ENCODE results near the gene CRB1.

The CRB1 gene

GRCh38 chr1:197307551-197307950 lies 39.5 kb downstream of the CRB1 start:
- Histone ChIP-seq H3K4me3 (ENCODE audit: low read depth, low read length) (no peak overlapping the region), H3K9me3 (ENCODE audit: control insufficient read depth, insufficient read depth, low read depth, low read length) (no peaks in the 10 kb centered on the region), H3K36me3 (ENCODE audit: control insufficient read depth in 2 of 2, insufficient read depth in 1 of 2, low read length in 2 of 2) (no peaks in the 10 kb centered on the region), H3K27ac (ENCODE audit: extremely low read depth, low read depth, low read length) (no peak overlapping the region), H3K4me1 (ENCODE audit: control insufficient read depth, insufficient read depth, low read length) (no peaks in the 10 kb centered on the region)
- CTCF ChIA-PET, result interaction anchor here (0.8 kb wide), 1 partner anchor 37 kb away, joined by 3 read pairs; no protein-coding TSS in a partner anchor
- no peak for TF ChIP-seq KLF8 (tag by site-specific recombination; IDR thresholded peaks at IDR 0.05)
- TF ChIP-seq ZNF830 (tag by site-specific recombination; IDR thresholded peaks at IDR 0.05; ENCODE audit: low read depth), result no peak
- no peak for TF ChIP-seq ZNF2 (tag by site-specific recombination; IDR thresholded peaks at IDR 0.05)
- TF ChIP-seq ZBTB7A (tag by site-specific recombination; IDR thresholded peaks at IDR 0.05; ENCODE audit: low read depth), result no peak
- TF ChIP-seq ZNF530 (tag by site-specific recombination; IDR thresholded peaks at IDR 0.05; ENCODE audit: low read depth), result no peak
- POLR2A ChIA-PET, result no interaction called here

- CTCF ChIA-PET, result interaction anchor here (0.7 kb wide), 1 partner anchor 12 kb away, joined by 3 read pairs; no protein-coding TSS in a partner anchor
- Histone ChIP-seq H3K27ac (ENCODE audit: extremely low read depth, low read depth, low read length) (no peak overlapping the region), H3K4me3 (ENCODE audit: low read depth, low read length) (no peak overlapping the region), H3K9me3 (ENCODE audit: control insufficient read depth, insufficient read depth, low read depth, low read length) (no peaks in the 10 kb centered on the region), H3K36me3 (ENCODE audit: control insufficient read depth in 2 of 2, insufficient read depth in 1 of 2, low read length in 2 of 2) (no peaks in the 10 kb centered on the region), H3K4me1 (ENCODE audit: control insufficient read depth, insufficient read depth, low read length) (no peaks in the 10 kb centered on the region)
- no peak for TF ChIP-seq ZNF354C (tag by site-specific recombination; IDR thresholded peaks at IDR 0.05; ENCODE audit: borderline replicate concordance, low read depth)
- no peak for TF ChIP-seq PRDM4 (tag by site-specific recombination; IDR thresholded peaks at IDR 0.05)
- no peak for TF ChIP-seq TSHZ1 (tag by site-specific recombination; IDR thresholded peaks at IDR 0.05; ENCODE audit: borderline replicate concordance)
- TF ChIP-seq SCRT2 (tag by site-specific recombination; IDR thresholded peaks at IDR 0.05), result no peak
- no peak for TF ChIP-seq ZNF391 (tag by site-specific recombination; IDR thresholded peaks at IDR 0.05; ENCODE audit: borderline replicate concordance, low read depth)
- TF ChIP-seq ZNF791 (tag by site-specific recombination; IDR thresholded peaks at IDR 0.05), result no peak
- no peak for TF ChIP-seq ZNF292 (tag by site-specific recombination; IDR thresholded peaks at IDR 0.05; ENCODE audit: borderline replicate concordance, low read depth)
- no peak for TF ChIP-seq ZNF221 (tag by site-specific recombination; IDR thresholded peaks at IDR 0.05; ENCODE audit: borderline replicate concordance)
- TF ChIP-seq ZNF133 (tag by site-specific recombination; IDR thresholded peaks at IDR 0.05), result no peak
- no peak for TF ChIP-seq ZNF155 (tag by site-specific recombination; IDR thresholded peaks at IDR 0.05)
- TF ChIP-seq ZNF16 (tag by site-specific recombination; IDR thresholded peaks at IDR 0.05; ENCODE audit: low read depth), result no peak
- TF ChIP-seq ZSCAN4 (tag by site-specific recombination; IDR thresholded peaks at IDR 0.05), result no peak
- TF ChIP-seq ZBTB7A (tag by site-specific recombination; IDR thresholded peaks at IDR 0.05; ENCODE audit: low read depth), result no peak
- TF ChIP-seq KLF8 (tag by site-specific recombination; IDR thresholded peaks at IDR 0.05), result no peak
- POLR2A ChIA-PET, result no interaction called here
These were observed 43.0 kb downstream of the CRB1 start for GRCh38 chr1:197311081-197311480.
